Astrocyte of the cerebellum (primary cell): ENCODE measurements around the gene RAPGEF2.

Experiments
- DNase-seq: peaks from one replicate; pipeline ENCODE4 v3.0.0-alpha.2; 2011; ENCODE audit warnings: low read depth
- H3K4me3 ChIP-seq: 2 replicates; pipeline ENCODE4 v1.5.1; 2011; ENCODE audit warnings: mild to moderate bottlenecking, low read depth, low read length, moderate library complexity
- CTCF ChIP-seq: IDR thresholded peaks from 2 replicates; pipeline ENCODE4 v1.5.1; 2012; ENCODE audit warnings: low read length, low read depth, moderate library complexity, mild to moderate bottlenecking; ENCODE audit errors: missing control alignments
- in situ Hi-C: cut with HindIII; loops from 2 replicates; pipeline ENCODE4 v1.10.0; 2017; ENCODE audit warnings: low sequenced_read_pairs

Gene RAPGEF2

GRCh38 chr4:159281771-159282170 lies 178.9 kb downstream of the RAPGEF2 start:
- DNase-seq: no peak
- no peak for TF ChIP-seq CTCF
- in situ Hi-C loops: loop anchor here (5.0 kb wide), 1 partner anchor 71 kb away; no protein-coding TSS in a partner anchor

GRCh38 chr4:159282329-159282728 lies 179.4 kb downstream of the RAPGEF2 start:
- in situ Hi-C loops: loop anchor here (5.0 kb wide), 1 partner anchor 70 kb away; no protein-coding TSS in a partner anchor
- no peak for DNase-seq
- TF ChIP-seq CTCF: no peak
- H3K4me3 ChIP-seq: no peak overlapping the region

More at GRCh38 chr4:159281771-159282170, 178.9 kb downstream of the RAPGEF2 start:
- H3K4me3 ChIP-seq: no peak overlapping the region

- no peak overlapping the region for H3K4me3 ChIP-seq
- in situ Hi-C loops: loop anchor here (5.0 kb wide), 1 partner anchor 69 kb away; no protein-coding TSS in a partner anchor
- TF ChIP-seq CTCF: no peak
- DNase-seq: no peak
These were observed 180.1 kb downstream of the RAPGEF2 start for GRCh38 chr4:159282944-159283343.

DNA sequence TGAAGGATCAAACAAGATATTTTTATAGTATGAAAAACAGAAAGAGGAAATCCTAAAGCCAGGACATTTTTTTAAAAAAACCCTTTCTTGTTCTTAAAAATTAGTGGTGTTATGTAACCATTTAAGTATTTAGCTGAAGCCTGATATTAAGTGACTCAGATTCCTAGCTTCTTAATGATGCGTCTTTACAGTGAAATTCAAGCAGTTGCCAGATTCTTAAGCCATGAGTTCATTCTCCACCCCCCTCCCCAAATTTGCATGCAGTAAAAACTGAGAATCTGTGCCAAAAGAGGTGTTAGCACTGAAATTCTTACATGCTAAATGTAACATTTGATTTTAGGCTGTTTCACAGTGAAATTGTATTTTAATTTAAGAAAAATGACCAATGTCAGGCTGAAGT lies 180.8 kb downstream of the RAPGEF2 start:
- DNase-seq: peak; percentile 74
- in situ Hi-C loops: loop anchor here (5.0 kb wide), 1 partner anchor 69 kb away; no protein-coding TSS in a partner anchor

DNA sequence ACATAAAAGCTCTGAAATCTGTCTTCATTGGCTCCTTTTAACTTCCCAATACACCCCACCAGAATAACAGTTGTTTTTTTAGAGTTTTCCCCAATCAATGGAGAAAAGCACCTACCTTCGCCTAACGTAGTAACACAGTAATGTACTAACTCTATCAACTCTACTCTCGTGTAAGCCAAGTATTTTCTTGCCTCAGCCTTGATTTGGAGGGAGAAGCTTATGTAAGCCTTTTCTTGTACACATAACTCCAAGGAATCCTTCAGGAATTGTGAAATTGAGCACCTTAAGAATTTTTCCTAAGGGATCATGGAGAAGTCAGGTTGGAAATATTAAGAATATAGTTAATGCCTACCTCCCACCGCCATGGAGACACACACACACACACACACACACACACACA lies 181.2 kb downstream of the RAPGEF2 start:
- H3K4me3 ChIP-seq: no peak overlapping the region
- in situ Hi-C loops: loop anchor here (5.0 kb wide), 1 partner anchor 68 kb away; no protein-coding TSS in a partner anchor
- no peak for DNase-seq
- TF ChIP-seq CTCF: no peak

More for the DNA sequence above, 180.8 kb downstream of the RAPGEF2 start:
- H3K4me3 ChIP-seq: no peak overlapping the region
- TF ChIP-seq CTCF: no peak

- no peak for TF ChIP-seq CTCF
- DNase-seq: no peak
- in situ Hi-C loops: loop anchor here (5.0 kb wide), 1 partner anchor 68 kb away; no protein-coding TSS in a partner anchor
- H3K4me3 ChIP-seq: no peak overlapping the region
These were observed 181.9 kb downstream of the RAPGEF2 start for GRCh38 chr4:159284733-159285132.
